ENCODE measurements around the gene RAB25. TPM values are rescaled to one million over a fixed set of nuclear protein-coding genes. Genes with fewer than 3 reads are reported as not detected.

RAB25 gene
- total and polyA plus RNA-seq, 2 of the 13 experiments (the other 11 are each of a cell fraction or from before 2014, with no cell fraction given) = 0.20 to 0.22 TPM

DNA sequence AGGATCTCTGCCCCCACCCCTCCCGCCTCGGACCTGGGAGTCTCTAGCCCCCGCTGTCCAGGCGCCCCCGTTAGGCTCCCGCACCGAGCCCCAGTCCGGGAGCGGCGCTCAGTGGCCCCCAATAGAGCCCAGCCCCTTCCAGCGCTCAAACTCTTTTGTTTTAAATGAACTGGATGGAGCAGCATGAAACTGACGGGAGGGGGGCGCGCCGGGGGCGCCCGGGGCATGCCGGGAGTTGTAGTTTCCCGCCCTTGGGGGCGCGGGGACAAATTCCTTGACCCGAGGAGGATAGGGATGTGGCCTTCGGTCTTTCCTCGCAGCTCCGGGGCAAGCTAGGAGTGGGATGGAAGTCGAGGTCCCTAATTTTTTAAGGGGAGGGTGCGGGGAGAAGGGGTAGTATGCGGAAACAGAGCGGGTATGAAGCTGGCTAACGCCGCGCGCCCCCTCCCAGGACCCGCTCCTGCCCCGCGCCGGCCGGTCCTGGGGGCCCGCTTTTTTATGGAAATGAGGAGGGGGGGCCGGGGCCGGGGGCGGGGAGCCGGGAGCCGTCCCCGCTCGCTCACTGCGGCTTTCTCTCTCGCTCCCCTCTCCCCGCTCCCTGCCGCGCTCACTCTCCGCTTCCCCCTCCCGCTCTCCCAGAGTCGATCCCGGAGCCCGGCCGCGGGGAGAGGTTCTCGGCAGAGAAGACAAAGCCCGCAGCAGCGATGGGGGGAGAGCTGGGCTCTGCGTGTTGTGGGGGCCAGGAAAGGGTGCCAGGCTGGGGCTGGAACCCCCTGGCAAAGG, 21.5 kb downstream of the RAB25 start, which contains the start of gene MEX3A (continued):
- TF ChIP-seq, protein P1, sequence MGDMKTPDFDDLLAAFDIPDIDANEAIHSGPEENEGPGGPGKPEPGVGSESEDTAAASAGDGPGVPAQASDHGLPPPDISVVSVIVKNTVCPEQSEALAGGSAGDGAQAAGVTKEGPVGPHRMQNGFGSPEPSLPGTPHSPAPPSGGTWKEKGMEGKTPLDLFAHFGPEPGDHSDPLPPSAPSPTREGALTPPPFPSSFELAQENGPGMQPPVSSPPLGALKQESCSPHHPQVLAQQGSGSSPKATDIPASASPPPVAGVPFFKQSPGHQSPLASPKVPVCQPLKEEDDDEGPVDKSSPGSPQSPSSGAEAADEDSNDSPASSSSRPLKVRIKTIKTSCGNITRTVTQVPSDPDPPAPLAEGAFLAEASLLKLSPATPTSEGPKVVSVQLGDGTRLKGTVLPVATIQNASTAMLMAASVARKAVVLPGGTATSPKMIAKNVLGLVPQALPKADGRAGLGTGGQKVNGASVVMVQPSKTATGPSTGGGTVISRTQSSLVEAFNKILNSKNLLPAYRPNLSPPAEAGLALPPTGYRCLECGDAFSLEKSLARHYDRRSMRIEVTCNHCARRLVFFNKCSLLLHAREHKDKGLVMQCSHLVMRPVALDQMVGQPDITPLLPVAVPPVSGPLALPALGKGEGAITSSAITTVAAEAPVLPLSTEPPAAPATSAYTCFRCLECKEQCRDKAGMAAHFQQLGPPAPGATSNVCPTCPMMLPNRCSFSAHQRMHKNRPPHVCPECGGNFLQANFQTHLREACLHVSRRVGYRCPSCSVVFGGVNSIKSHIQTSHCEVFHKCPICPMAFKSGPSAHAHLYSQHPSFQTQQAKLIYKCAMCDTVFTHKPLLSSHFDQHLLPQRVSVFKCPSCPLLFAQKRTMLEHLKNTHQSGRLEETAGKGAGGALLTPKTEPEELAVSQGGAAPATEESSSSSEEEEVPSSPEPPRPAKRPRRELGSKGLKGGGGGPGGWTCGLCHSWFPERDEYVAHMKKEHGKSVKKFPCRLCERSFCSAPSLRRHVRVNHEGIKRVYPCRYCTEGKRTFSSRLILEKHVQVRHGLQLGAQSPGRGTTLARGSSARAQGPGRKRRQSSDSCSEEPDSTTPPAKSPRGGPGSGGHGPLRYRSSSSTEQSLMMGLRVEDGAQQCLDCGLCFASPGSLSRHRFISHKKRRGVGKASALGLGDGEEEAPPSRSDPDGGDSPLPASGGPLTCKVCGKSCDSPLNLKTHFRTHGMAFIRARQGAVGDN (CRISPR knock-in tag; IDR thresholded peaks at IDR 0.05) = peak; percentile 52
- TF ChIP-seq ZNF317 (CRISPR knock-in tag; IDR thresholded peaks at IDR 0.05) (no peak; the same call in 1 of the 2 replicates), BHLHE40 (IDR thresholded peaks at IDR 0.05; ENCODE audit: low read length) (no peak), TMF1 (CRISPR knock-in tag; IDR thresholded peaks at IDR 0.05; ENCODE audit: low read depth) (no peak), ZSCAN30 (CRISPR knock-in tag; IDR thresholded peaks at IDR 0.05) (0 out of 2 replicates have a peak, but pooled peaks have one; percentile 58), KAT2B (IDR thresholded peaks at IDR 0.05; ENCODE audit: borderline replicate concordance, low read depth, low read length) (no peak), IKZF1 (IDR thresholded peaks at IDR 0.05) (no peak), GZF1 (CRISPR knock-in tag; IDR thresholded peaks at IDR 0.05) (no peak), YEATS4 (CRISPR knock-in tag; IDR thresholded peaks at IDR 0.05; ENCODE audit: borderline replicate concordance) (peak; percentile 16; the same call in 1 of the 2 replicates), PPARG (CRISPR knock-in tag; conservative IDR thresholded peaks at IDR 0.05) (no peak), YY1 (IDR thresholded peaks at IDR 0.05; ENCODE audit: insufficient read depth, insufficient replicate concordance, low read depth, low read length) (peak; percentile 67), ZNF44 (CRISPR knock-in tag; IDR thresholded peaks at IDR 0.05) (no peak), ZNF709 (CRISPR knock-in tag; IDR thresholded peaks at IDR 0.05) (no peak)
- TF ChIP-seq, protein P2, sequence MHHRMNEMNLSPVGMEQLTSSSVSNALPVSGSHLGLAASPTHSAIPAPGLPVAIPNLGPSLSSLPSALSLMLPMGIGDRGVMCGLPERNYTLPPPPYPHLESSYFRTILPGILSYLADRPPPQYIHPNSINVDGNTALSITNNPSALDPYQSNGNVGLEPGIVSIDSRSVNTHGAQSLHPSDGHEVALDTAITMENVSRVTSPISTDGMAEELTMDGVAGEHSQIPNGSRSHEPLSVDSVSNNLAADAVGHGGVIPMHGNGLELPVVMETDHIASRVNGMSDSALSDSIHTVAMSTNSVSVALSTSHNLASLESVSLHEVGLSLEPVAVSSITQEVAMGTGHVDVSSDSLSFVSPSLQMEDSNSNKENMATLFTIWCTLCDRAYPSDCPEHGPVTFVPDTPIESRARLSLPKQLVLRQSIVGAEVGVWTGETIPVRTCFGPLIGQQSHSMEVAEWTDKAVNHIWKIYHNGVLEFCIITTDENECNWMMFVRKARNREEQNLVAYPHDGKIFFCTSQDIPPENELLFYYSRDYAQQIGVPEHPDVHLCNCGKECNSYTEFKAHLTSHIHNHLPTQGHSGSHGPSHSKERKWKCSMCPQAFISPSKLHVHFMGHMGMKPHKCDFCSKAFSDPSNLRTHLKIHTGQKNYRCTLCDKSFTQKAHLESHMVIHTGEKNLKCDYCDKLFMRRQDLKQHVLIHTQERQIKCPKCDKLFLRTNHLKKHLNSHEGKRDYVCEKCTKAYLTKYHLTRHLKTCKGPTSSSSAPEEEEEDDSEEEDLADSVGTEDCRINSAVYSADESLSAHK (CRISPR knock-in tag; IDR thresholded peaks at IDR 0.05; ENCODE audit: borderline replicate concordance) = no peak
- TF ChIP-seq, protein P3, sequence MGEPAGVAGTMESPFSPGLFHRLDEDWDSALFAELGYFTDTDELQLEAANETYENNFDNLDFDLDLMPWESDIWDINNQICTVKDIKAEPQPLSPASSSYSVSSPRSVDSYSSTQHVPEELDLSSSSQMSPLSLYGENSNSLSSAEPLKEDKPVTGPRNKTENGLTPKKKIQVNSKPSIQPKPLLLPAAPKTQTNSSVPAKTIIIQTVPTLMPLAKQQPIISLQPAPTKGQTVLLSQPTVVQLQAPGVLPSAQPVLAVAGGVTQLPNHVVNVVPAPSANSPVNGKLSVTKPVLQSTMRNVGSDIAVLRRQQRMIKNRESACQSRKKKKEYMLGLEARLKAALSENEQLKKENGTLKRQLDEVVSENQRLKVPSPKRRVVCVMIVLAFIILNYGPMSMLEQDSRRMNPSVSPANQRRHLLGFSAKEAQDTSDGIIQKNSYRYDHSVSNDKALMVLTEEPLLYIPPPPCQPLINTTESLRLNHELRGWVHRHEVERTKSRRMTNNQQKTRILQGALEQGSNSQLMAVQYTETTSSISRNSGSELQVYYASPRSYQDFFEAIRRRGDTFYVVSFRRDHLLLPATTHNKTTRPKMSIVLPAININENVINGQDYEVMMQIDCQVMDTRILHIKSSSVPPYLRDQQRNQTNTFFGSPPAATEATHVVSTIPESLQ (CRISPR knock-in tag; conservative IDR thresholded peaks at IDR 0.05) = no peak
- TF ChIP-seq, protein P4, sequence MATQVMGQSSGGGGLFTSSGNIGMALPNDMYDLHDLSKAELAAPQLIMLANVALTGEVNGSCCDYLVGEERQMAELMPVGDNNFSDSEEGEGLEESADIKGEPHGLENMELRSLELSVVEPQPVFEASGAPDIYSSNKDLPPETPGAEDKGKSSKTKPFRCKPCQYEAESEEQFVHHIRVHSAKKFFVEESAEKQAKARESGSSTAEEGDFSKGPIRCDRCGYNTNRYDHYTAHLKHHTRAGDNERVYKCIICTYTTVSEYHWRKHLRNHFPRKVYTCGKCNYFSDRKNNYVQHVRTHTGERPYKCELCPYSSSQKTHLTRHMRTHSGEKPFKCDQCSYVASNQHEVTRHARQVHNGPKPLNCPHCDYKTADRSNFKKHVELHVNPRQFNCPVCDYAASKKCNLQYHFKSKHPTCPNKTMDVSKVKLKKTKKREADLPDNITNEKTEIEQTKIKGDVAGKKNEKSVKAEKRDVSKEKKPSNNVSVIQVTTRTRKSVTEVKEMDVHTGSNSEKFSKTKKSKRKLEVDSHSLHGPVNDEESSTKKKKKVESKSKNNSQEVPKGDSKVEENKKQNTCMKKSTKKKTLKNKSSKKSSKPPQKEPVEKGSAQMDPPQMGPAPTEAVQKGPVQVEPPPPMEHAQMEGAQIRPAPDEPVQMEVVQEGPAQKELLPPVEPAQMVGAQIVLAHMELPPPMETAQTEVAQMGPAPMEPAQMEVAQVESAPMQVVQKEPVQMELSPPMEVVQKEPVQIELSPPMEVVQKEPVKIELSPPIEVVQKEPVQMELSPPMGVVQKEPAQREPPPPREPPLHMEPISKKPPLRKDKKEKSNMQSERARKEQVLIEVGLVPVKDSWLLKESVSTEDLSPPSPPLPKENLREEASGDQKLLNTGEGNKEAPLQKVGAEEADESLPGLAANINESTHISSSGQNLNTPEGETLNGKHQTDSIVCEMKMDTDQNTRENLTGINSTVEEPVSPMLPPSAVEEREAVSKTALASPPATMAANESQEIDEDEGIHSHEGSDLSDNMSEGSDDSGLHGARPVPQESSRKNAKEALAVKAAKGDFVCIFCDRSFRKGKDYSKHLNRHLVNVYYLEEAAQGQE (IDR thresholded peaks at IDR 0.05; ENCODE audit: borderline replicate concordance in 1 of 2, low read depth in 1 of 2, low read length in 2 of 2) = no peak
